Neutrophil (primary cell): Measurements from ENCODE around the gene TMED1.
"Not testable (repeated sequence)": the region's sequence is repeated elsewhere in the genome, so short reads cannot be mapped to it uniquely, and the experiment has no call there.

Experiments
- H3K27ac ChIP-seq: fragments of 200-600 bp; sonication (generic); 2 replicates; pipeline ENCODE4 v1.5.1; 2016; ENCODE audit warnings: mild to moderate bottlenecking, moderate library complexity
- H3K27me3 ChIP-seq: fragments of 200-600 bp; sonication (generic); 2 replicates; pipeline ENCODE4 v1.6.0; 2016; ENCODE audit warnings: mild to moderate bottlenecking
- H3K36me3 ChIP-seq: fragments of 200-600 bp; sonication (generic); 2 replicates; pipeline ENCODE4 v1.5.1; 2017
- H3K4me1 ChIP-seq, 2 experiments: fragments of 200-600 bp in 1 of 2; sonication (generic) in 1 of 2; 1 replicate in 1 of 2; 2 replicates in 1 of 2; pipeline versions ENCODE4 v1.5.1 to v1.6.1; 2013 to 2016; ENCODE audit warnings: low read depth in 1 of 2, low read length in 1 of 2, mild to moderate bottlenecking in 1 of 2, moderate library complexity in 1 of 2; ENCODE audit not compliant: control insufficient read depth in 1 of 2, insufficient read depth in 1 of 2
- H3K4me3 ChIP-seq, 2 experiments: fragments of 200-600 bp in 1 of 2; sonication (generic) in 1 of 2; 1 replicate in 1 of 2; 2 replicates in 1 of 2; pipeline ENCODE4 v1.5.1; 2013 to 2016; ENCODE audit warnings: low read depth in 1 of 2, low read length in 1 of 2, mild to moderate bottlenecking in 1 of 2, moderate library complexity in 1 of 2
- H3K9me3 ChIP-seq: fragments of 200-600 bp; sonication (generic); 2 replicates; pipeline ENCODE4 v1.5.1; 2016
- TF ChIP-seq, protein P1 (sequence below): fragments of 200-600 bp; sonication (generic); IDR thresholded peaks from 2 replicates; pipeline ENCODE4 v1.5.1; 2016; ENCODE audit warnings: antibody characterized with exemption

Gene TMED1

DNA sequence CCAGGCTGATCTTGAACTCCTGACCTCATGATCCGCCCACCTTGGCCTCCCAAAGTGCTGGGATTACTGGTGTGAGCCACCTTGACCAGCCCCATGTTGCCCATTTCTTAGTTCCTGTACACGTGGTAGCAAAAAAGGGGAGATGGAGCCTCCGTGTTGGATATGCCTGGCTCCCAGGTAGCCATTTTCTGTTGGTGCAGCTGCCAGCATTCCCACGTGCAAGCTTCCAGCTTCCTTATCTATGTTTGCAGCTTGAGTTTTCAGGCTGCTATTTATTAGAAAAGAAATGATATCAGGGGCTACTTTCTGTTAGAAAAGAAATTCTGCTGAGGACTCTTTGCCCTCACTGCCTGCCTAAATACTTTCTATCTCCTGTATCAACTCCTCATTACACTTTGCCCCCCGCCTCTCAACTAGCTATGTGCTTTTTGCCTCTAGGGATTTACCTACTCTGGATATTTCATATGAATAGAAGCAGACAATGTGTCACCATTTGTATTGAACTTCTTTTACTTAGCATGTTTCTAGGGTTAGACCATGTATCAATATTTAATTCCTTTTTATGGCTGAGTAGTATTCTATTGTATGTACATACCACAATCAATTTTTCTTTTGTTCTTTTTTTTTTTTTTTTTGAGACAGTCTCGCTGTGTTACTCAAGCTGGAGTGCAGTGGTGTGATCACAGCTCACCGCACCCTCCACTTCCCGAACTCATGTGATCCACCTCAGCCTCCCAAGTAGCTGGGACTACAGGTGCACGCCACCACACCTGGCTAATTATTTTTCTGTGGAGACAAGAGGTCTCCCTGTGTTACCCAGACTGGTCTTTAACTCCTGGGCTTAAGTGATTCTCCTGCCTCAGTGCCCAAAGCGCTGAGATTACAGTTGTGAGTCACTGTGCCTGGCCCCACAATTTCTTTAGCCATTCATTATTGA is 3.4 kb upstream of the TMED1 start:
- TF ChIP-seq, protein P1, sequence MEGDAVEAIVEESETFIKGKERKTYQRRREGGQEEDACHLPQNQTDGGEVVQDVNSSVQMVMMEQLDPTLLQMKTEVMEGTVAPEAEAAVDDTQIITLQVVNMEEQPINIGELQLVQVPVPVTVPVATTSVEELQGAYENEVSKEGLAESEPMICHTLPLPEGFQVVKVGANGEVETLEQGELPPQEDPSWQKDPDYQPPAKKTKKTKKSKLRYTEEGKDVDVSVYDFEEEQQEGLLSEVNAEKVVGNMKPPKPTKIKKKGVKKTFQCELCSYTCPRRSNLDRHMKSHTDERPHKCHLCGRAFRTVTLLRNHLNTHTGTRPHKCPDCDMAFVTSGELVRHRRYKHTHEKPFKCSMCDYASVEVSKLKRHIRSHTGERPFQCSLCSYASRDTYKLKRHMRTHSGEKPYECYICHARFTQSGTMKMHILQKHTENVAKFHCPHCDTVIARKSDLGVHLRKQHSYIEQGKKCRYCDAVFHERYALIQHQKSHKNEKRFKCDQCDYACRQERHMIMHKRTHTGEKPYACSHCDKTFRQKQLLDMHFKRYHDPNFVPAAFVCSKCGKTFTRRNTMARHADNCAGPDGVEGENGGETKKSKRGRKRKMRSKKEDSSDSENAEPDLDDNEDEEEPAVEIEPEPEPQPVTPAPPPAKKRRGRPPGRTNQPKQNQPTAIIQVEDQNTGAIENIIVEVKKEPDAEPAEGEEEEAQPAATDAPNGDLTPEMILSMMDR, result no peak
- Histone ChIP-seq H3K9me3 (no peaks in the 10 kb centered on the region), H3K27me3 (no peaks in the 10 kb centered on the region), H3K27ac (no peak overlapping the region), H3K4me1 (peaks cover 10 to 16% of the 10 kb centered on the region in 2 experiments), H3K36me3 (peaks cover 9% of the 10 kb centered on the region), H3K4me3 (no peak overlapping the region)

DNA sequence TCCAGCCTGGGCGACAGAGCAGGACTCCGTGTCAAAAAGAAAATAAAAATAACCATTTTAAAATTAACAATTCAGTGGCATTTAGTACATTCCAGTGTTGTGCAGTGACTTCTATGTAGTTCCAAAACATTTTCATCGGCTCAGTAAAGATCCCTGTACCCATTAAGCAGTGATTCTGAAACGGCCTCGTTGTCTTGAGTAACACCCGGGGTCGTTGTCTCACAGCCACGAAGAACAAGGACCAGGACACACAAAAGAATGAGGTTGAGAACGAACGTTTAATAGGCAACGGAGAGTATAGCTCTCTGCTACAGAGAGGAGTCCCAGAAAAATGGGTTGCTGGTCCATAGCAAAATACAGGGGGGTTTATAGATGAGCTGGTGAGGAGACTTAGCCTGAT is 2.4 kb upstream of the TMED1 start:
- Histone ChIP-seq H3K4me3 (no peak overlapping the region), H3K27ac (no peak overlapping the region), H3K9me3 (no peaks in the 10 kb centered on the region), H3K36me3 (peaks cover 17% of the 10 kb centered on the region), H3K4me1 (peaks cover 10 to 16% of the 10 kb centered on the region in 2 experiments), H3K27me3 (no peaks in the 10 kb centered on the region)
- TF ChIP-seq, protein P1, result no peak

DNA sequence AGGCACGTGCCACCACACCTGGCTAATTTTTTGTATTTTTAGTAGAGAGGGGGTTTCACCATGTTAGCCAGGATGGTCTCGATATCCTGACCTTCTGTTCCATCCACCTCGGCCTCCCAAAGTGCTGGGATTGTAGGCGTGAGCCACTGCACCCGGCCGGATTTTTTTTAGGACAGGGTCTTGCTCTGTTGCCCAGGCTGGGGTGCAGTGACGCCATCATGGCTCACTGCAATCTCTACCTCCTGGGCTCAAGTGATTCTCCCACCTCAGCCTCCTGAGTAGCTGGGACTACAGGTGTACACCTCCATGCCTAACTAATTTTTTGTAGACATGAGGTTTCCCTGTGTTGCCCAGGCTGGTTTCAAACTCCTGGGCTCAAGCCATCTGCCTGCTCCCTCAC is 1.6 kb upstream of the TMED1 start:
- not testable (repeated sequence) for H3K27ac ChIP-seq, H3K27me3 ChIP-seq, H3K4me3 ChIP-seq, H3K9me3 ChIP-seq
- peaks cover 10 to 16% of the 10 kb centered on the region in 2 experiments for H3K4me1 ChIP-seq
- peaks cover 24% of the 10 kb centered on the region for H3K36me3 ChIP-seq

GRCh38 chr19:10836479-10837330 is 693 bp upstream of the TMED1 start:
- H3K4me3 ChIP-seq, result peak overlapping the region; percentile 98 to 99

DNA sequence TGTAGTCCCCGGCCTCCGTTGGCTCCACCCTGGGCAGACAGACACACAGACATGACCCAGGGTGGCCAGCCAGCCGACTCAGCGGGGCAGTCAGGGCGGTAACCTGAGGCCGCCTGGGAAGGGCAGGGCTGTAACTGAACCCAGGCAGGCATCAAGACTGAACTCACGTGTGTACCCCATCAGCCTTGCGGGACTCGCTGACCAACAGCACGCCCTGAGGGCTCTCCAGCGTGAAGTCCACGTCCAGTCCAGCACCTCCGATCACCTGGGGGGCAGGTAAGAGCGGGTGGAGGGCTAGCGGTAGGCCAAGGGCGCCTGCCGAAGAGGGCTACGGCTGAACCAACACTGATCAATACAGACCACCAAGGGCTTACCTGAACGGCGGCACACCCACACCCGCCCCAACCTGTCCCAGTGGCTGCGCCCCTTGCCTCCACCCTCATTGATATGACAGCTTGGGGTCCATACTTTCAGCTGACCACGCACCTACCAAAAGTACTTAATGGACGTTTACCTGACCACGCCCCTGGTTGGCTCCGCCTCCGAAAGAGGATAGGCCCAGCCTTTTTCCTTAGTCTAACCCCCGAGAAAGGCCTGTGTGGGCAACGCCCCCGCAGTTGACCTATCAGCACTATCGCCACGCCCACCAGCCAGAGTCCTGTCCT is 791 bp downstream of the TMED1 start:
- no peaks in the 10 kb centered on the region for H3K27me3 ChIP-seq
- H3K4me1 ChIP-seq, result peaks cover 10 to 16% of the 10 kb centered on the region in 2 experiments
- no peaks in the 10 kb centered on the region for H3K9me3 ChIP-seq
- H3K36me3 ChIP-seq, result peaks cover 48% of the 10 kb centered on the region
- TF ChIP-seq, protein P1, result no peak
- peak overlapping the region; percentile 98 to 99 for H3K4me3 ChIP-seq
- peak overlapping the region; percentile 98 for H3K27ac ChIP-seq

More at GRCh38 chr19:10836479-10837330, 693 bp upstream of the TMED1 start:
- peaks cover 10 to 16% of the 10 kb centered on the region in 2 experiments for H3K4me1 ChIP-seq
- peak overlapping the region; percentile 98 for H3K27ac ChIP-seq
- no peaks in the 10 kb centered on the region for H3K27me3 ChIP-seq
- peaks cover 34% of the 10 kb centered on the region for H3K36me3 ChIP-seq
- TF ChIP-seq, protein P1, result no peak
- H3K9me3 ChIP-seq, result no peaks in the 10 kb centered on the region
